GM10847 (cell line): Measurements from ENCODE around the gene SMYD4.

Experiments
- POLR2A ChIP-seq: IDR thresholded peaks from 2 replicates; pipeline ENCODE4 v1.6.1; 2011; ENCODE audit not compliant: insufficient read length; ENCODE audit errors: extremely low read depth

Gene SMYD4

GRCh38 chr17:1766382-1767135 is 63.1 kb downstream of the SMYD4 start:
- TF ChIP-seq POLR2A: no peak

- no peak for TF ChIP-seq POLR2A
Observed at GRCh38 chr17:1765576-1765975, 64.1 kb downstream of the SMYD4 start.

GRCh38 chr17:1764284-1764683 is 65.4 kb downstream of the SMYD4 start:
- TF ChIP-seq POLR2A: no peak

- no peak for TF ChIP-seq POLR2A
Observed at GRCh38 chr17:1762901-1763898, 66.5 kb downstream of the SMYD4 start.

GRCh38 chr17:1762233-1762900 is 67.3 kb downstream of the SMYD4 start:
- TF ChIP-seq POLR2A: no peak

- TF ChIP-seq POLR2A: no peak
Observed at GRCh38 chr17:1759529-1759928, 70.2 kb downstream of the SMYD4 start.

- TF ChIP-seq POLR2A: no peak
Observed at GRCh38 chr17:1758807-1759206, 70.9 kb downstream of the SMYD4 start.

- TF ChIP-seq POLR2A: no peak
Observed at GRCh38 chr17:1755827-1756262, 73.9 kb downstream of the SMYD4 start.

GRCh38 chr17:1755252-1755826 is 74.4 kb downstream of the SMYD4 start:
- TF ChIP-seq POLR2A: no peak

- TF ChIP-seq POLR2A: no peak
Observed at GRCh38 chr17:1754430-1755112, 75.1 kb downstream of the SMYD4 start.

- no peak for TF ChIP-seq POLR2A
Observed at GRCh38 chr17:1753767-1754429, 75.8 kb downstream of the SMYD4 start.

- TF ChIP-seq POLR2A: no peak
Observed at GRCh38 chr17:1752425-1753262, 77.1 kb downstream of the SMYD4 start.

- TF ChIP-seq POLR2A: no peak
Observed at GRCh38 chr17:1750628-1751027, 79.1 kb downstream of the SMYD4 start.

- TF ChIP-seq POLR2A: no peak
Observed at GRCh38 chr17:1746975-1747543, 82.6 kb downstream of the SMYD4 start.
